ENCODE data around the gene ZNF358. TPM values are rescaled to one million over a fixed set of nuclear protein-coding genes. Genes with fewer than 3 reads are reported as not detected.
A peak's percentile ranks its signal among the peaks of the same experiment; 100 is the strongest.

The ZNF358 gene
- total RNA-seq, 4 donors from 2014 or later: 95.4 to 168 (median 137) TPM

DNA sequence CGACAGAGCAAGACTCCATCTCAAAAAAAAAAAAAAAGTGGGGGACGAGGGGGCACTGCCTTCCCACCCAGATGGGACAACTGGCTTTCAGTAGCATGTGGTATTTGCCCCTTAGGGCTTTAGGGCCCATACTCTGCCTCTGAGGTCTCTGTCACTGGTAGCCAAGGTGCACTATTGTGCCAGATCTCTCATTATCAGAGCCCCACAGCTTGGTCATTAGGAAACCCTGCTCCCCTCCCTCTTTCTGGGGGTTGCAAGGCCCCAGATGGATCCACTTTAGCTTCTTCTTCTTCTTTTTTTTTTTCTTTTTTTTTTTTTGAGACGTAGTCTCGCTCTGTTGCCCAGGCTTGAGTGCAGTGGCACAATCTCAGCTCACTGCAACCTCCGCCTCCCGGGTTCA lies 11.2 kb upstream of the ZNF358 start:
- Histone ChIP-seq H3K4me3 (no peak overlapping the region), H3K36me3 (no peaks in the 10 kb centered on the region), H3K27ac (replicated peaks in 1 of 4) (no peak overlapping the region), H3K9me3 (no peaks in the 10 kb centered on the region), H3K4me1 (peaks cover 14 to 44% (median 38%) of the 10 kb centered on the region in 4 donors), H3K27me3 (peaks cover 0 to 61% (median 6%) of the 10 kb centered on the region in 4 donors)
- intact Hi-C loops (cut with DNase I): no loop called here
- 83% methylated on average over 6 of the region's 6 CpGs for WGBS
- no peak for TF ChIP-seq EP300 (IDR thresholded peaks at IDR 0.05)
- TF ChIP-seq, protein P1, sequence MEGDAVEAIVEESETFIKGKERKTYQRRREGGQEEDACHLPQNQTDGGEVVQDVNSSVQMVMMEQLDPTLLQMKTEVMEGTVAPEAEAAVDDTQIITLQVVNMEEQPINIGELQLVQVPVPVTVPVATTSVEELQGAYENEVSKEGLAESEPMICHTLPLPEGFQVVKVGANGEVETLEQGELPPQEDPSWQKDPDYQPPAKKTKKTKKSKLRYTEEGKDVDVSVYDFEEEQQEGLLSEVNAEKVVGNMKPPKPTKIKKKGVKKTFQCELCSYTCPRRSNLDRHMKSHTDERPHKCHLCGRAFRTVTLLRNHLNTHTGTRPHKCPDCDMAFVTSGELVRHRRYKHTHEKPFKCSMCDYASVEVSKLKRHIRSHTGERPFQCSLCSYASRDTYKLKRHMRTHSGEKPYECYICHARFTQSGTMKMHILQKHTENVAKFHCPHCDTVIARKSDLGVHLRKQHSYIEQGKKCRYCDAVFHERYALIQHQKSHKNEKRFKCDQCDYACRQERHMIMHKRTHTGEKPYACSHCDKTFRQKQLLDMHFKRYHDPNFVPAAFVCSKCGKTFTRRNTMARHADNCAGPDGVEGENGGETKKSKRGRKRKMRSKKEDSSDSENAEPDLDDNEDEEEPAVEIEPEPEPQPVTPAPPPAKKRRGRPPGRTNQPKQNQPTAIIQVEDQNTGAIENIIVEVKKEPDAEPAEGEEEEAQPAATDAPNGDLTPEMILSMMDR (IDR thresholded peaks at IDR 0.05): no peak
- no peak for TF ChIP-seq POLR2AphosphoS5 (IDR thresholded peaks at IDR 0.05)
- no peak for TF ChIP-seq POLR2A (IDR thresholded peaks at IDR 0.05; ENCODE audit: low read depth)
- no peak for DNase-seq (ENCODE audit: extremely low spot score)

DNA sequence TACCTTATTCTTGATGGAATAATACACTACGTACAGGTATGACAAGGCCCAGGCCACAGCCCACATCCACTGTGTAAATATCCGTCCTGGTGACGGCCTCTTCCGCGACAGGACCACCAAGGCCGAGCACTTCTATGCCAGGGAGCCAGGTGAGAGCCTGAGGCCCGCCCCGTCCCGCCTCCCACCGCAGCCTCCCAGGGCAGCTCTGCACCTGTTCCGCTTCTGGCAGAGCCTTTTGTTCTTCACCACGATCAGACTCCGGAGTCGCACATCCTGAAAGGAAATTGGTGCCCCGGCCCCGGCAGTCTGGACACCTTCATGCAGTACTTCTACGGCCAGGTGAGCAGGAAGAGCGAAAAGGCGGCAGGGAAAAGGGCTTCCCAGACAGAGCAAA lies 10.6 kb upstream of the ZNF358 start:
- Histone ChIP-seq H3K4me3 (peak overlapping the region in 2 of 4 donors; percentile 20 to 24), H3K4me1 (peaks cover 14 to 44% (median 38%) of the 10 kb centered on the region in 4 donors), H3K27ac (replicated peaks in 1 of 4) (no peak overlapping the region), H3K9me3 (no peaks in the 10 kb centered on the region), H3K27me3 (peaks cover 0 to 57% (median 6%) of the 10 kb centered on the region in 4 donors), H3K36me3 (no peaks in the 10 kb centered on the region)
- WGBS: 46% methylated on average over 18 of the region's 19 CpGs
- no peak for DNase-seq (ENCODE audit: extremely low spot score)
- no peak for TF ChIP-seq EP300 (IDR thresholded peaks at IDR 0.05)
- no peak for TF ChIP-seq POLR2AphosphoS5 (IDR thresholded peaks at IDR 0.05)
- no peak for TF ChIP-seq POLR2A (IDR thresholded peaks at IDR 0.05; ENCODE audit: low read depth)
- TF ChIP-seq, protein P1 (IDR thresholded peaks at IDR 0.05): no peak
- intact Hi-C loops (cut with DNase I): no loop called here

DNA sequence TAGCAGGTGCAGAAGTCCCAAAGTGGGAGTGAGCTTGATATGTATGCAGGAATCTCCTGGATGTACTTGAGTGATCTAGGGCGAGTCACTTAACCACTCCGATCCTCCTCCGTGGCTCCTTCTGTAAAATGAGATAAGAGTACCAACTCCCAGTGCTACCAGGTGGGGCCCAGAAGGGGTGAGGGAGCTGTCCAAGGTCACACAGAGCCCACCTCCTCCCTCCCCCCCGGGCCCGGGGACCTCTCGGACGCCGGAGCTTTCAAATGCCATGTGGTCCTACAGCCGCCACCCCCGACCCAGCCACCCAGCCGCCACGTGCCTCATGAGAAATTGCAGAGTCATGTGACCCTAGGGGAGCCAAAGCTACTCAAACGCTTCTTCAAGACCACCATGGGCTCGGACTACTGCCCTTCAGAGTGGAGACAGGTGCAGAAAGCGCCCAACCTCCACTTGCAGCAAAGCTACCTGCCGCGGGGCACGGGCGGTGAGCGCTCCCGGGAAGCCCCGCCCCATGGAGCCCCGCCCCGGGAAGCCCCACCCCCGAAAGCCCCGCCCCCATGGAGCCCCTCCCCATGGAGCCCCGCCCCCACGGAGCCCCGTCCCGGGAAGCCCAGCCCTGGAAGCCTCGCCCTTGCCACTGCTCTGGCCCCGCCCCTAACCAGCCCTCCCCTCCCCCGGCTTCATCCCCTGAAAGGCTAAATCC lies 10.1 kb upstream of the ZNF358 start:
- peaks cover 11 to 39% (median 33%) of the 10 kb centered on the region in 4 donors for H3K4me1 ChIP-seq
- DNase-seq (ENCODE audit: extremely low spot score): no peak
- H3K9me3 ChIP-seq: no peaks in the 10 kb centered on the region
- no peak for TF ChIP-seq EP300 (IDR thresholded peaks at IDR 0.05)
- TF ChIP-seq POLR2AphosphoS5 (IDR thresholded peaks at IDR 0.05): no peak
- no peak for TF ChIP-seq POLR2A (IDR thresholded peaks at IDR 0.05; ENCODE audit: low read depth)
- TF ChIP-seq, protein P1 (IDR thresholded peaks at IDR 0.05): no peak
- 9% methylated on average over 14 of the region's 33 CpGs for WGBS
- peaks cover 0 to 51% (median 6%) of the 10 kb centered on the region in 4 donors for H3K27me3 ChIP-seq
- peak overlapping the region in 1 of 4 donors; percentile 17 for H3K27ac ChIP-seq (replicated peaks in 1 of 4)
- H3K4me3 ChIP-seq: peak overlapping the region; percentile 20 to 27 (median 22)
- intact Hi-C loops (cut with DNase I): no loop called here
- H3K36me3 ChIP-seq: no peaks in the 10 kb centered on the region

DNA sequence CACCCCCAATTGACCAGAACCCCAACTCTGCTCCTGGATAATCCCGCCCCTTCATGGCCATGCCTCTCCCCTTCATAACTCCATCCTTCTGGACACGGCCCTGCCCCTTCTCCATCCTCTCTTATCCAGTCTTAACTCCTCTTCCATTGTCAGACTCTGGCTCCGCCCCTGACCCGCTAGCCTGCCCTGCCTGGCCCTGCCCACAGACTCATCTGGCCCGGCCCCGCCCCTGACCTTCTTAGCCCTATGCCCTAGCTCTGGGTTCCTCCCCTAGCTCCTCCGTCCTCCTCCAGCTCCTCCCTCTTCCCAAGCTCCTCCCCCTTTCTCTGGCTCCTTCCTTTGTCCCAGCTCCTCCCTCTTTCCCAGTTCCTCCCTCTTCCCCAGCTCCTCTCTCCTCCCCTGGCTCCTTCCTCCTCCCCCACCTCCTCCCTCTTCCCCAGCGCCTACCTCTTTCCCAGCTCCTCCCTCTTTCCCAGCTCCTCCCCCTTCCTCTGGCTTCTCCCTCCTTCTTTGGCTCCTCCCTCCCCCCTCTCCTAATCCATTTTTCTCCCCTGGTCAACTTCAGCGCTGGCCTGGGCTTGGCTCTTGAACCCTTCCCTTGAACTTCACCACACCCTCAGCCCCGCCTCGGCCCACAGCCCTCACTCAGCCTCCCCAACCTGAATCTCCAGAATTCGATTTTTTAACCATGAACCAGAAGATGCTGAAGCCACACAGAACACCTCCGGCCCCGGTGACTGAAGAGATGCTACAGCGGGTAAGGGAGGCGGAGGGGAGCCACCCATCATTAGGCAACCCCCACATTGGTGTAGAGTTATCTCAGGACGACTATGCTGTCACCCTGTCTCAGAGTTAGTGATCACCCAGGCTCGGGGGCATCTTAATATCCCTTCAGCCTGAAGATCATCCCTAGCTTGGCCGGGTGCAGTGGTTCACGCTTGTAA lies 9.2 kb upstream of the ZNF358 start:
- WGBS: 52% methylated on average over 20 of the region's 20 CpGs
- TF ChIP-seq, protein P1 (IDR thresholded peaks at IDR 0.05): no peak
- TF ChIP-seq POLR2A (IDR thresholded peaks at IDR 0.05; ENCODE audit: low read depth) (no peak), EP300 (IDR thresholded peaks at IDR 0.05) (no peak)
- peak overlapping the region in 2 of 4 donors; percentile 14 to 17 for H3K27ac ChIP-seq (replicated peaks in 1 of 4)
- no peak for DNase-seq (ENCODE audit: extremely low spot score)
- H3K4me3 ChIP-seq: peak overlapping the region in 3 of 4 donors; percentile 20 to 24 (median 20)
- no peaks in the 10 kb centered on the region for H3K36me3 ChIP-seq
- H3K4me1 ChIP-seq: peaks cover 6 to 33% (median 26%) of the 10 kb centered on the region in 4 donors
- H3K9me3 ChIP-seq: no peaks in the 10 kb centered on the region
- peaks cover 0 to 43% (median 6%) of the 10 kb centered on the region in 4 donors for H3K27me3 ChIP-seq
- intact Hi-C loops (cut with DNase I): no loop called here

All from esophagus muscularis mucosa (tissue), 4 donors.